ENCODE results near the gene ADAMTS17.

DNA sequence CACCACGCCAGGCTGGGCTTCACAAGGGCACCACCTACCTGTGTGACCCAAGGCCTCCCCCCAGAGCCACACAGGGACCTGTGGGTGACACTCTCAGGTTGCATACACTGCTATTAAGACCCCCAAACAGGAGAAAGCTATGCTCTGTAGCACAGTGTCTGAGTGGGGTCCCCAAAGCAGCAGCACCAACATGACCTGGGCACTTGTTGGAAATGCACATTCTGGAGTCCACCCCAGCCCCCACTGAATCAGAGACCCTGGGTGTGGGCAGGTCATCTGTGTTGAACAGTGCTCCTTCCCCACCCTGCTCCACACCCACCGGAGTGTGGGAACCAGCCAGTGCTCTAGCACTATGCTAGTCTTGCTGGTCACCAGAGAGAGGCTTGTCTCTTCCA is 76.1 kb downstream of the ADAMTS17 start:
- TF ChIP-seq EP300 (IDR thresholded peaks at IDR 0.05; ENCODE audit: low read depth): no peak
- TF ChIP-seq POLR2A (IDR thresholded peaks at IDR 0.05): no peak
